K562 (cell line): ENCODE measurements around the gene SPRING1. TPM values are rescaled to one million over a fixed set of nuclear protein-coding genes. Genes with fewer than 3 reads are reported as not detected.

Experiments used
- ATAC-seq: fragments of 200-7000 bp; cut with Tn5 transposase; 3 replicates; pipeline ENCODE4 v1.9.1; 2020; ENCODE audit warnings: moderate library complexity
- BruUV-seq: library from RNA; stranded (reverse); fragments of 400-500 nt; replicated peaks from 2 replicates; lab custom pipeline; 2021; lab: Mats Ljungman, UMichigan
- CTCF ChIA-PET: fragments of 300-600 bp; formaldehyde crosslinking; extraction: SDS; loops from one replicate; lab custom pipeline; 2021; ENCODE audit warnings: low intra/inter-chr PET ratio; lab: Yijun Ruan, JAX
- POLR2A ChIA-PET: fragments of 300-600, 350-650 bp; sonication (Branson Sonifier 250); formaldehyde crosslinking; extraction: SDS; loops from one replicate; lab custom pipeline; 2021; ENCODE audit warnings: antibody characterized with exemption, inconsistent platforms; lab: Yijun Ruan, JAX
- DNase-seq, 4 experiments: peaks; one replicate each; pipeline versions ENCODE4 v3.0.0 to v3.0.0-alpha.2; 2011 to 2018; ENCODE audit warnings: low spot score in 3 of 4, mixed read lengths in 3 of 4; ENCODE audit errors: extremely low read depth in 1 of 4
- FAIRE-seq: peaks from 2 replicates; lab custom pipeline; 2011; peaks lifted over from hg19 to GRCh38; lab: Jason Lieb, UNC
- H2AFZ ChIP-seq: 2 replicates; pipeline ENCODE4 v1.6.0; 2011; ENCODE audit warnings: low read depth, low read length, control low read depth, inconsistent platforms
- H3K27ac ChIP-seq: fragments of 200-600 bp; 3 replicates; pipeline ENCODE4 v1.8.0; 2011; ENCODE audit warnings: low read depth, mild to moderate bottlenecking, control low read depth, inconsistent platforms, low read length, moderate library complexity, mixed read lengths; ENCODE audit errors: extremely low read depth
- H3K27me3 ChIP-seq, 2 experiments: fragments of 300-600 bp in 1 of 2; 2 replicates in 1 of 2; 3 replicates in 1 of 2; pipeline versions ENCODE4 v1.6.0 to v1.8.0; 2011; ENCODE audit warnings: inconsistent platforms in 2 of 2, low read length in 2 of 2, mild to moderate bottlenecking in 1 of 2, mixed read lengths in 1 of 2, moderate library complexity in 1 of 2; ENCODE audit not compliant: control insufficient read depth in 2 of 2, insufficient read depth in 2 of 2
- H3K36me3 ChIP-seq: fragments of 300-600 bp; 3 replicates; pipeline ENCODE4 v1.8.0; 2011; ENCODE audit warnings: mild to moderate bottlenecking, low read length, inconsistent platforms; ENCODE audit not compliant: control insufficient read depth, insufficient read depth
- H3K4me1 ChIP-seq, 2 experiments: fragments of 200-600 bp in 1 of 2; replicated peaks in 1 of 2; 2 replicates in 1 of 2; 3 replicates in 1 of 2; pipeline versions ENCODE4 v1.5.1 to v1.8.0; 2011; ENCODE audit warnings: inconsistent platforms in 2 of 2, low read length in 2 of 2, mild to moderate bottlenecking in 1 of 2, mixed read lengths in 1 of 2, moderate library complexity in 1 of 2; ENCODE audit not compliant: control insufficient read depth in 2 of 2, insufficient read depth in 2 of 2
- H3K4me2 ChIP-seq: 2 replicates; pipeline ENCODE4 v1.6.1; 2011; ENCODE audit warnings: low read length, control low read depth, inconsistent platforms, mixed read lengths; ENCODE audit not compliant: insufficient read depth
- H3K4me3 ChIP-seq: fragments of 200-600 bp; sonication (generic), shearing (Covaris generic); 2 replicates; pipeline ENCODE4 v1.5.1; 2016; ENCODE audit warnings: control low read depth, inconsistent platforms
- H3K79me2 ChIP-seq: fragments of 200-600 bp; 3 replicates; pipeline ENCODE4 v1.8.0; 2011; ENCODE audit warnings: low read length, inconsistent platforms; ENCODE audit not compliant: control insufficient read depth, insufficient read depth
- H3K9ac ChIP-seq, 2 experiments: 2 replicates each; pipeline versions ENCODE4 v1.6.0 to v1.6.1; 2011; ENCODE audit warnings: low read depth in 2 of 2, low read length in 2 of 2, control low read depth in 1 of 2, inconsistent platforms in 1 of 2, mild to moderate bottlenecking in 1 of 2, mixed read lengths in 1 of 2; ENCODE audit not compliant: insufficient read depth in 1 of 2
- H3K9me1 ChIP-seq: one replicate; pipeline ENCODE4 v1.6.0; 2011; ENCODE audit warnings: inconsistent platforms, mild to moderate bottlenecking, low read length, moderate library complexity; ENCODE audit not compliant: control insufficient read depth, insufficient read depth
- H3K9me3 ChIP-seq: replicated peaks from 2 replicates; pipeline ENCODE4 v1.5.1; 2011; ENCODE audit warnings: low read depth, low read length, inconsistent platforms; ENCODE audit not compliant: control insufficient read depth, insufficient read depth
- H4K20me1 ChIP-seq: replicated peaks from 2 replicates; pipeline ENCODE4 v1.6.1; 2011; ENCODE audit warnings: low read length, inconsistent platforms, mixed read lengths; ENCODE audit not compliant: control insufficient read depth, insufficient read depth
- ARHGAP35 ChIP-seq: fragments of 450-650 bp; IDR thresholded peaks from 2 replicates; pipeline ENCODE4 v1.6.1; 2018; ENCODE audit not compliant: partially characterized antibody
- CEBPB ChIP-seq: fragments of 450-650 bp; IDR thresholded peaks from 2 replicates; pipeline ENCODE4 v1.6.1; 2016; ENCODE audit warnings: missing genetic modification characterization, missing compliant biosample characterization
- EZH2 ChIP-seq: IDR thresholded peaks from 2 replicates; pipeline ENCODE4 v1.6.1; 2012; ENCODE audit warnings: low read depth, mild to moderate bottlenecking, inconsistent platforms, low read length, borderline replicate concordance
- HMG20B ChIP-seq: fragments of 250-450 bp; sonication (Bioruptor Pico); IDR thresholded peaks from 2 replicates; pipeline ENCODE4 v1.5.0; 2021; ENCODE audit warnings: mild to moderate bottlenecking
- MTA1 ChIP-seq: fragments of 450-650 bp; IDR thresholded peaks from 2 replicates; pipeline ENCODE4 v1.6.1; 2017; ENCODE audit warnings: borderline replicate concordance
- NELFE ChIP-seq: IDR thresholded peaks from 2 replicates; pipeline ENCODE4 v1.6.1; 2011; ENCODE audit warnings: mild to moderate bottlenecking; ENCODE audit not compliant: insufficient read depth, insufficient read length
- NFXL1 ChIP-seq: fragments of 450-650 bp; formaldehyde crosslinking; IDR thresholded peaks from 2 replicates; pipeline ENCODE4 v1.4.0; 2021; ENCODE audit warnings: mild to moderate bottlenecking
- PHF8 ChIP-seq: fragments of 200-600 bp; sonication (generic); IDR thresholded peaks from 2 replicates; pipeline ENCODE4 v1.6.1; 2012; ENCODE audit warnings: mixed run types, mild to moderate bottlenecking, inconsistent platforms, low read length, moderate library complexity, borderline replicate concordance
- SLC30A9 ChIP-seq: fragments of 250-450 bp; sonication (Bioruptor Pico); IDR thresholded peaks from 2 replicates; pipeline ENCODE4 v1.8.0; 2022; ENCODE audit warnings: mild to moderate bottlenecking, moderate library complexity
- TAF1 ChIP-seq: IDR thresholded peaks from 2 replicates; pipeline ENCODE4 v1.6.1; 2011; ENCODE audit warnings: mild to moderate bottlenecking, low read length, moderate library complexity; ENCODE audit not compliant: insufficient read depth, control insufficient read depth, severe bottlenecking; ENCODE audit errors: extremely low read depth
- TBL1XR1 ChIP-seq, 2 experiments: IDR thresholded peaks; 2 replicates each; pipeline ENCODE4 v1.6.1; 2012; ENCODE audit warnings: improper control_type of control experiment in 2 of 2, low read length in 2 of 2, mild to moderate bottlenecking in 1 of 2
- TCF3 ChIP-seq: sonication (generic); formaldehyde crosslinking; IDR thresholded peaks from 2 replicates; pipeline ENCODE4 v1.4.0; 2020; ENCODE audit warnings: mild to moderate bottlenecking, missing genetic modification reagents
- ZNF76 ChIP-seq: fragments of 250-450 bp; sonication (Bioruptor Pico); IDR thresholded peaks from 2 replicates; pipeline ENCODE4 v1.4.0; 2020; ENCODE audit warnings: mild to moderate bottlenecking, moderate library complexity, borderline replicate concordance
- WGBS: fragments of 100-300 bp; shearing (Covaris generic); methylation state at CpG from one replicate; pipeline ENCODE4 v1.1.6; 2016; ENCODE audit warnings: low coverage, mixed read lengths; ENCODE audit not compliant: insufficient coverage; ENCODE audit errors: missing lambda C conversion rate; 5-methylcytosine and 5-hydroxymethylcytosine counted together
- in situ Hi-C: fragments of 300-500 bp; cut with MboI; formaldehyde crosslinking; loops from 4 replicates; pipeline ENCODE4 v1.15.0; 2018; ENCODE audit warnings: inconsistent platforms, mixed read lengths
- intact Hi-C: fragments of 100-400 bp; cut with micrococcal nuclease; formaldehyde crosslinking; loops from 2 replicates; pipeline ENCODE4 v1.14.2; 2022
- polyA plus RNA-seq, 8 experiments: library from polyadenylated mRNA; depleted of rRNA in 4 of 8; stranded (reverse) in 5 of 8; unstranded in 3 of 8; fragments of >200 nt; fragmentation: Nextera tagmentation in 2 of 8; fragmentation: Illumina TruSeq in 1 of 8; extraction: Ambion mirVana in 2 of 8; extraction: Trizol in 1 of 8; gene quantifications; 2 replicates each; pipeline versions ENCODE4 v1.2.1 to v1.2.3, GENCODE V29; 2011 to 2014; ENCODE audit warnings: inconsistent platforms in 1 of 8, missing spikeins in 1 of 8
- total RNA-seq, 7 experiments: library from RNA; depleted of rRNA in 6 of 7; stranded (reverse); fragments of >200 nt in 6 of 7; fragmentation: Illumina TruSeq in 2 of 7; extraction: Trizol in 2 of 7; gene quantifications; 2 replicates each; pipeline versions ENCODE4 v1.2.1 to v1.2.3, GENCODE V29; 2011 to 2021; ENCODE audit warnings: low replicate concordance in 1 of 7
- TF ChIP-seq, protein P1 (sequence below): fragments of 450-650 bp; IDR thresholded peaks from one replicate; pipeline ENCODE4 v1.6.1; 2018; ENCODE audit warnings: mild to moderate bottlenecking, moderate library complexity; ENCODE audit not compliant: partially characterized antibody

SPRING1 gene
- total and polyA plus RNA-seq, 9 of the 15 experiments (the other 6 are each of a cell fraction or from before 2014, with no cell fraction given), result 1.1 to 20.0 (median 8.0) TPM

DNA sequence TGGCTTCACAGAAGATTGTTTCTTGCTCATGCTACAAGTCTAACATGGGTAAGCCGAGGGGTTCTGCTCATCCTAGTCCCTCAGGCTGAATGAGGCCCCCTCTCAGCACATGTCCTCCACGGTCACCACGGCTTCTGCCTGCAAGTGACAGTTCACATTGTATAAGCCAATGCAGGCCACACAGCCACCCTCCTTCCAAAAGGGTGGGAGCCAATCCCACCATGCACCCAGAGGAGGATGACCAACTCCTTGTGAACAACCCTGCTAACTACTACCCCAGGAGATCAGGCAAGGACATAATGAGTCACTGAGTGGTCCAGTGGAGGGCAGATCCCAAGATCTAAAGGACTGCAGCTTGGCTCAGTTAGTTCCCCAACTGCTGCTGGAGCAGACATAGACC is 6.1 kb downstream of the SPRING1 start:
- H3K4me2 ChIP-seq, result no peak overlapping the region
- in situ Hi-C loops, result no loop called here
- H2AFZ ChIP-seq, result no peak overlapping the region
- 87% methylated on average over 3 of the region's 3 CpGs for WGBS
- TF ChIP-seq HMG20B (CRISPR knock-in tag) (no peak), ARHGAP35 (no peak)
- TF ChIP-seq, all 486 proteins: peak for 0
- H3K9me3 ChIP-seq, result no peaks in the 10 kb centered on the region
- H3K27me3 ChIP-seq, result no peaks in the 10 kb centered on the region
- peaks cover 2 to 8% of the 10 kb centered on the region in 2 experiments; a peak in 4 of 5 replicates for H3K4me1 ChIP-seq
- DNase-seq, result no peak
- H3K79me2 ChIP-seq, result peaks cover 8% of the 10 kb centered on the region; the same call in 2 of the 3 replicates
- ATAC-seq, result no peak
- POLR2A ChIA-PET, result interaction anchor here (1.6 kb wide), 1 partner anchor 22 kb away, joined by 3 read pairs; no protein-coding TSS in a partner anchor
- no TSS peak for BruUV-seq
- H3K36me3 ChIP-seq, result peaks cover 18% of the 10 kb centered on the region; the same call in 2 of the 3 replicates
- intact Hi-C loops, result no loop called here
- H3K27ac ChIP-seq, result no peak overlapping the region
- CTCF ChIA-PET, result no interaction called here
- FAIRE-seq, result no peak
- H4K20me1 ChIP-seq, result no peaks in the 10 kb centered on the region; the same call in none of the 2 replicates
- H3K9me1 ChIP-seq, result peaks cover 3% of the 10 kb centered on the region
- H3K9ac ChIP-seq, result no peak overlapping the region; a peak in 1 of 4 replicates
- no peak overlapping the region for H3K4me3 ChIP-seq

- Histone ChIP-seq H3K27me3 (no peaks in the 10 kb centered on the region), H3K4me3 (no peak overlapping the region), H4K20me1 (no peaks in the 10 kb centered on the region; the same call in 1 of the 2 replicates), H3K9me3 (no peaks in the 10 kb centered on the region), H3K4me2 (no peak overlapping the region), H2AFZ (no peak overlapping the region), H3K9ac (no peak overlapping the region), H3K4me1 (no peaks in the 10 kb centered on the region), H3K79me2 (no peaks in the 10 kb centered on the region), H3K36me3 (peaks cover 5% of the 10 kb centered on the region; the same call in 1 of the 3 replicates), H3K9me1 (no peaks in the 10 kb centered on the region), H3K27ac (no peak overlapping the region)
- intact Hi-C loops (no loop called here), in situ Hi-C loops (no loop called here)
- 52% methylated on average over 6 of the region's 6 CpGs for WGBS
- ChIA-PET CTCF (no interaction called here), POLR2A (interaction anchor here (0.7 kb wide), 1 partner anchor 62 kb away, joined by 3 read pairs; no protein-coding TSS in a partner anchor)
- DNase-seq (no peak), ATAC-seq (no peak), FAIRE-seq (no peak)
- no TSS peak for BruUV-seq
- no peak for TF ChIP-seq NFXL1 (CRISPR knock-in tag)
- TF ChIP-seq TBL1XR1 (IDR thresholded peaks at IDR 0.05; ENCODE audit: low read length in 2 of 2), result no peak
- TF ChIP-seq TCF3, result no peak
- no peak for TF ChIP-seq EZH2
- TF ChIP-seq SLC30A9 (CRISPR knock-in tag), result no peak
- TF ChIP-seq MTA1, result no peak
- no peak for TF ChIP-seq PHF8
- no peak for TF ChIP-seq NELFE
- no peak for TF ChIP-seq TAF1
- TF ChIP-seq, protein P1, sequence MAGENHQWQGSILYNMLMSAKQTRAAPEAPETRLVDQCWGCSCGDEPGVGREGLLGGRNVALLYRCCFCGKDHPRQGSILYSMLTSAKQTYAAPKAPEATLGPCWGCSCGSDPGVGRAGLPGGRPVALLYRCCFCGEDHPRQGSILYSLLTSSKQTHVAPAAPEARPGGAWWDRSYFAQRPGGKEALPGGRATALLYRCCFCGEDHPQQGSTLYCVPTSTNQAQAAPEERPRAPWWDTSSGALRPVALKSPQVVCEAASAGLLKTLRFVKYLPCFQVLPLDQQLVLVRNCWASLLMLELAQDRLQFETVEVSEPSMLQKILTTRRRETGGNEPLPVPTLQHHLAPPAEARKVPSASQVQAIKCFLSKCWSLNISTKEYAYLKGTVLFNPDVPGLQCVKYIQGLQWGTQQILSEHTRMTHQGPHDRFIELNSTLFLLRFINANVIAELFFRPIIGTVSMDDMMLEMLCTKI, result no peak
- no peak for TF ChIP-seq CEBPB (tag)
- no peak for TF ChIP-seq ZNF76
These were observed 10.0 kb downstream of the SPRING1 start for GRCh38 chr12:116727891-116728290.
